ENCODE results near the gene WDR62. TPM values are rescaled to one million over a fixed set of nuclear protein-coding genes. Genes with fewer than 3 reads are reported as not detected.

The WDR62 gene
- polyA plus RNA-seq, 1 donor (not counting 4 experiments of a cell fraction or from before 2014, with no cell fraction given): 2.3 TPM

- H3K4me1 ChIP-seq (ENCODE audit: control insufficient read depth, extremely low read depth, insufficient read depth, low read length): peaks cover 3% of the 10 kb centered on the region
- no peaks in the 10 kb centered on the region for H3K79me2 ChIP-seq (ENCODE audit: control insufficient read depth, insufficient read depth, low read length)
- no peak overlapping the region for H3K27ac ChIP-seq (ENCODE audit: control insufficient read depth, insufficient read depth, low read length)
- H3K27me3 ChIP-seq (ENCODE audit: control insufficient read depth, extremely low read depth, insufficient read depth, low read length): no peaks in the 10 kb centered on the region
- no peak overlapping the region for H3K4me3 ChIP-seq (ENCODE audit: control insufficient read depth in 2 of 3, extremely low read depth in 1 of 3, insufficient read depth in 2 of 3, low read depth in 1 of 3, low read length in 3 of 3)
- DNase-seq (ENCODE audit: low read depth, low spot score): no peak
- no peak overlapping the region for H3K4me2 ChIP-seq (ENCODE audit: control insufficient read depth, extremely low read depth, insufficient read depth, low read depth, low read length)
- H3K9me1 ChIP-seq (ENCODE audit: control insufficient read depth, extremely low read depth, insufficient read depth, low read length): no peaks in the 10 kb centered on the region
- no peak overlapping the region for H3K9ac ChIP-seq (ENCODE audit: control insufficient read depth, extremely low read depth, insufficient read depth, low read length)
- TF ChIP-seq EZH2 (IDR thresholded peaks at IDR 0.05; ENCODE audit: low read length): no peak
- TF ChIP-seq CTCF (optimal IDR thresholded peaks at IDR 0.05 in 1 of 3, IDR thresholded peaks at IDR 0.05 in 1 of 3, conservative IDR thresholded peaks at IDR 0.05 in 1 of 3; ENCODE audit: extremely low read depth in 1 of 3, insufficient read depth in 2 of 3, low read length in 3 of 3): no peak
- H2AFZ ChIP-seq (ENCODE audit: control insufficient read depth, low read length): no peak overlapping the region
- dilution Hi-C loops (cut with MboI; ENCODE audit: extremely low pct_ligation_motif_present, low sequenced_read_pairs): no loop called here
- no peaks in the 10 kb centered on the region for H3K36me3 ChIP-seq (ENCODE audit: control insufficient read depth in 2 of 2, extremely low read depth in 1 of 2, insufficient read depth in 2 of 2, low read length in 2 of 2)
- no peaks in the 10 kb centered on the region for H4K20me1 ChIP-seq (ENCODE audit: control insufficient read depth, extremely low read depth, insufficient read depth, low read length)
- H3K9me3 ChIP-seq (ENCODE audit: control insufficient read depth, low read depth, low read length): no peaks in the 10 kb centered on the region
- no peak for FAIRE-seq
Measured at GRCh38 chr19:36046443-36047050, 8.2 kb upstream of the WDR62 start.

- no peak overlapping the region for H3K4me2 ChIP-seq (ENCODE audit: control insufficient read depth, extremely low read depth, insufficient read depth, low read depth, low read length)
- H2AFZ ChIP-seq (ENCODE audit: control insufficient read depth, low read length): no peak overlapping the region
- H3K36me3 ChIP-seq (ENCODE audit: control insufficient read depth in 2 of 2, extremely low read depth in 1 of 2, insufficient read depth in 2 of 2, low read length in 2 of 2): no peaks in the 10 kb centered on the region
- dilution Hi-C loops (cut with MboI; ENCODE audit: extremely low pct_ligation_motif_present, low sequenced_read_pairs): no loop called here
- H3K27me3 ChIP-seq (ENCODE audit: control insufficient read depth, extremely low read depth, insufficient read depth, low read length): no peaks in the 10 kb centered on the region
- FAIRE-seq (no peak), DNase-seq (ENCODE audit: low read depth, low spot score) (no peak)
- no peak overlapping the region for H3K9ac ChIP-seq (ENCODE audit: control insufficient read depth, extremely low read depth, insufficient read depth, low read length)
- H4K20me1 ChIP-seq (ENCODE audit: control insufficient read depth, extremely low read depth, insufficient read depth, low read length): no peaks in the 10 kb centered on the region
- no peaks in the 10 kb centered on the region for H3K79me2 ChIP-seq (ENCODE audit: control insufficient read depth, insufficient read depth, low read length)
- H3K4me3 ChIP-seq (ENCODE audit: control insufficient read depth in 2 of 3, extremely low read depth in 1 of 3, insufficient read depth in 2 of 3, low read depth in 1 of 3, low read length in 3 of 3): no peak overlapping the region
- no peak for TF ChIP-seq EZH2 (IDR thresholded peaks at IDR 0.05; ENCODE audit: low read length)
- no peaks in the 10 kb centered on the region for H3K9me3 ChIP-seq (ENCODE audit: control insufficient read depth, low read depth, low read length)
- no peak overlapping the region for H3K27ac ChIP-seq (ENCODE audit: control insufficient read depth, insufficient read depth, low read length)
- no peaks in the 10 kb centered on the region for H3K9me1 ChIP-seq (ENCODE audit: control insufficient read depth, extremely low read depth, insufficient read depth, low read length)
- H3K4me1 ChIP-seq (ENCODE audit: control insufficient read depth, extremely low read depth, insufficient read depth, low read length): no peaks in the 10 kb centered on the region
Measured at GRCh38 chr19:36047835-36048234, 6.9 kb upstream of the WDR62 start.
